HCT116 (cell line): ENCODE measurements around the gene DRG2.

Experiments used
- CEBPB ChIP-seq: IDR thresholded peaks from 2 replicates; pipeline ENCODE4 v1.6.1; 2012; ENCODE audit warnings: low read depth
- ELF1 ChIP-seq: IDR thresholded peaks from 2 replicates; pipeline ENCODE4 v1.6.1; 2012; ENCODE audit warnings: low read depth, borderline replicate concordance
- EZH2 ChIP-seq: fragments of 200-600 bp; sonication (generic); IDR thresholded peaks from 2 replicates; pipeline ENCODE4 v1.6.1; 2017; ENCODE audit warnings: antibody characterized with exemption, mixed run types
- EZH2phosphoT487 ChIP-seq: fragments of 200-600 bp; IDR thresholded peaks from 2 replicates; pipeline ENCODE4 v1.6.1; 2018; ENCODE audit warnings: antibody characterized with exemption, borderline replicate concordance
- POLR2A ChIP-seq: IDR thresholded peaks from 2 replicates; pipeline ENCODE4 v1.7.0; 2011; ENCODE audit warnings: borderline replicate concordance; ENCODE audit not compliant: insufficient read depth, insufficient read length; ENCODE audit errors: extremely low read depth
- SIN3A ChIP-seq: IDR thresholded peaks from 2 replicates; pipeline ENCODE4 v1.6.1; 2012; ENCODE audit warnings: low read depth
- YY1 ChIP-seq: IDR thresholded peaks from 2 replicates; pipeline ENCODE4 v1.6.1; 2011; ENCODE audit warnings: low read length, low read depth, moderate library complexity, mild to moderate bottlenecking; ENCODE audit not compliant: insufficient replicate concordance; ENCODE audit errors: extremely low read depth
- ZNF274 ChIP-seq: fragments of 200-500 bp; sonication (Bioruptor generic); IDR thresholded peaks from 2 replicates; pipeline ENCODE4 v1.6.1; 2014; ENCODE audit warnings: mild to moderate bottlenecking, low read depth, low read length, inconsistent platforms
- TF ChIP-seq, protein P1 (sequence below): IDR thresholded peaks from 2 replicates; pipeline ENCODE4 v1.6.1; 2012
- TF ChIP-seq, protein P2 (sequence below), 3 experiments: fragments of 200-600 bp in 1 of 3; sonication (generic) in 1 of 3; IDR thresholded peaks in 2 of 3; conservative IDR thresholded peaks in 1 of 3; 2 replicates each; pipeline ENCODE4 v1.5.1; 2012 to 2017; ENCODE audit warnings: low read depth in 2 of 3, low read length in 2 of 3, antibody characterized with exemption in 1 of 3, borderline replicate concordance in 1 of 3, control low read depth in 1 of 3, mild to moderate bottlenecking in 1 of 3, mixed read lengths in 1 of 3, mixed run types in 1 of 3, moderate library complexity in 1 of 3; ENCODE audit not compliant: insufficient read depth in 1 of 3
- TF ChIP-seq, protein P3 (sequence below): IDR thresholded peaks from 2 replicates; pipeline ENCODE4 v1.6.1; 2012

DNA sequence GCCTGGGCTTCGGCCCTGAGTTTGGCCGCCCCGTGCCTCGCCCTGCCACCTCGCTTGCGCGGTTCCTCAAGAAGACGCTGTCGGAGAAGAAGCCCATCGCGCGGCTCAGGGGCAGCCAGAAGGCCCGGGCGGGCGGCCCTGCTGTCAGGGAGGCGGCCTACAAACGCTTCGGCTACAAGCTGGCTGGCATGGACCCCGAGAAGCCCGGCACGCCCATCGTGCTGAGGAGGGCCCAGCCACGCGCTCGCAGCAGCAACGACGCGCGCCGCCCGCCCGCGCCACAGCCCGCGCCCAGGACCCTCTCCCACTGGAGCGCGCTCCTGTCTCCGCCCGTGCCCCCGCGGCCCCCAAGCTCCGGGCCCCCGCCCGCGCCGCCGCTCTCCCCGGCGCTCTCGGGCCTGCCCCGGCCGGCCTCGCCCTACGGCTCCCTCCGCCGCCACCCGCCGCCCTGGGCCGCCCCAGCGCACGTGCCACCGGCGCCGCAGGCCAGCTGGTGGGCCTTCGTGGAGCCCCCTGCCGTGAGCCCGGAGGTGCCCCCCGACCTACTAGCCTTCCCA, 32.8 kb downstream of the DRG2 start:
- TF ChIP-seq CEBPB (no peak), EZH2phosphoT487 (no peak), POLR2A (no peak), SIN3A (no peak), YY1 (no peak), ZNF274 (no peak), EZH2 (no peak), ELF1 (no peak)
- TF ChIP-seq, protein P1, sequence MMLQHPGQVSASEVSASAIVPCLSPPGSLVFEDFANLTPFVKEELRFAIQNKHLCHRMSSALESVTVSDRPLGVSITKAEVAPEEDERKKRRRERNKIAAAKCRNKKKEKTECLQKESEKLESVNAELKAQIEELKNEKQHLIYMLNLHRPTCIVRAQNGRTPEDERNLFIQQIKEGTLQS: no peak
- TF ChIP-seq, protein P2, sequence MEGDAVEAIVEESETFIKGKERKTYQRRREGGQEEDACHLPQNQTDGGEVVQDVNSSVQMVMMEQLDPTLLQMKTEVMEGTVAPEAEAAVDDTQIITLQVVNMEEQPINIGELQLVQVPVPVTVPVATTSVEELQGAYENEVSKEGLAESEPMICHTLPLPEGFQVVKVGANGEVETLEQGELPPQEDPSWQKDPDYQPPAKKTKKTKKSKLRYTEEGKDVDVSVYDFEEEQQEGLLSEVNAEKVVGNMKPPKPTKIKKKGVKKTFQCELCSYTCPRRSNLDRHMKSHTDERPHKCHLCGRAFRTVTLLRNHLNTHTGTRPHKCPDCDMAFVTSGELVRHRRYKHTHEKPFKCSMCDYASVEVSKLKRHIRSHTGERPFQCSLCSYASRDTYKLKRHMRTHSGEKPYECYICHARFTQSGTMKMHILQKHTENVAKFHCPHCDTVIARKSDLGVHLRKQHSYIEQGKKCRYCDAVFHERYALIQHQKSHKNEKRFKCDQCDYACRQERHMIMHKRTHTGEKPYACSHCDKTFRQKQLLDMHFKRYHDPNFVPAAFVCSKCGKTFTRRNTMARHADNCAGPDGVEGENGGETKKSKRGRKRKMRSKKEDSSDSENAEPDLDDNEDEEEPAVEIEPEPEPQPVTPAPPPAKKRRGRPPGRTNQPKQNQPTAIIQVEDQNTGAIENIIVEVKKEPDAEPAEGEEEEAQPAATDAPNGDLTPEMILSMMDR (IDR thresholded peaks at IDR 0.05 in 2 of 3, conservative IDR thresholded peaks at IDR 0.05 in 1 of 3; ENCODE audit: borderline replicate concordance in 1 of 3, insufficient read depth in 1 of 3, low read depth in 2 of 3, low read length in 2 of 3): no peak
- TF ChIP-seq, protein P3, sequence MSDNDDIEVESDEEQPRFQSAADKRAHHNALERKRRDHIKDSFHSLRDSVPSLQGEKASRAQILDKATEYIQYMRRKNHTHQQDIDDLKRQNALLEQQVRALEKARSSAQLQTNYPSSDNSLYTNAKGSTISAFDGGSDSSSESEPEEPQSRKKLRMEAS: no peak
